Keratinocyte (primary cell): ENCODE results near the gene TARP.

Experiments
- EZH2 ChIP-seq: IDR thresholded peaks from one replicate; pipeline ENCODE4 v1.6.1; 2012; ENCODE audit warnings: inconsistent platforms, mild to moderate bottlenecking, low read length, moderate library complexity
- TF ChIP-seq, protein P1 (sequence below), 3 experiments: IDR thresholded peaks in 1 of 3; conservative IDR thresholded peaks in 1 of 3; optimal IDR thresholded peaks in 1 of 3; 2 replicates in 2 of 3; 3 replicates in 1 of 3; pipeline versions ENCODE3 to v1.5.1; 2011; ENCODE audit warnings: low read length in 3 of 3, mild to moderate bottlenecking in 3 of 3, moderate library complexity in 2 of 3, control low read depth in 1 of 3, inconsistent platforms in 1 of 3; ENCODE audit not compliant: insufficient read depth in 2 of 3; ENCODE audit errors: extremely low read depth in 1 of 3

DNA sequence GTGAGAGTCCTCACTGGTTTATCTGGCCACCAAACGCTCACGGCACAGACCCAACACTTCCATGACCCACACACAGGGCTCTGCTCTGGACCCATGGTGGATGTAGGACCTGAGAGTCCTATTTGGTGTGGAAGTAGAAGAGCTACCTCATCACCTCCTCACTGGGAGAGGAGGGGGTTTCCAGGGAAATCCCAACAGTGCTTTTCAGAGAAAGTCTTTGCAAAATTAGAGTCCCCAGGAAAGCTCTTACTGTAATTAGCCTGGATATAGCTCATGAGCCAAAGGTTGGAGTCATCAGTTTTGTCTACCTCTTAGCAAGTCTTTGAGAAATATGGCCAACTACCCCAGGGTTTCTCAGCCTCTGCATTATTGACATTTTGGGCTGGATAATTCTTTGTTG lies 34.7 kb upstream of the TARP start:
- TF ChIP-seq, protein P1, sequence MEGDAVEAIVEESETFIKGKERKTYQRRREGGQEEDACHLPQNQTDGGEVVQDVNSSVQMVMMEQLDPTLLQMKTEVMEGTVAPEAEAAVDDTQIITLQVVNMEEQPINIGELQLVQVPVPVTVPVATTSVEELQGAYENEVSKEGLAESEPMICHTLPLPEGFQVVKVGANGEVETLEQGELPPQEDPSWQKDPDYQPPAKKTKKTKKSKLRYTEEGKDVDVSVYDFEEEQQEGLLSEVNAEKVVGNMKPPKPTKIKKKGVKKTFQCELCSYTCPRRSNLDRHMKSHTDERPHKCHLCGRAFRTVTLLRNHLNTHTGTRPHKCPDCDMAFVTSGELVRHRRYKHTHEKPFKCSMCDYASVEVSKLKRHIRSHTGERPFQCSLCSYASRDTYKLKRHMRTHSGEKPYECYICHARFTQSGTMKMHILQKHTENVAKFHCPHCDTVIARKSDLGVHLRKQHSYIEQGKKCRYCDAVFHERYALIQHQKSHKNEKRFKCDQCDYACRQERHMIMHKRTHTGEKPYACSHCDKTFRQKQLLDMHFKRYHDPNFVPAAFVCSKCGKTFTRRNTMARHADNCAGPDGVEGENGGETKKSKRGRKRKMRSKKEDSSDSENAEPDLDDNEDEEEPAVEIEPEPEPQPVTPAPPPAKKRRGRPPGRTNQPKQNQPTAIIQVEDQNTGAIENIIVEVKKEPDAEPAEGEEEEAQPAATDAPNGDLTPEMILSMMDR (optimal IDR thresholded peaks at IDR 0.05 in 1 of 3, IDR thresholded peaks at IDR 0.05 in 1 of 3, conservative IDR thresholded peaks at IDR 0.05 in 1 of 3; ENCODE audit: extremely low read depth in 1 of 3, insufficient read depth in 2 of 3, low read length in 3 of 3), result no peak
- no peak for TF ChIP-seq EZH2
